GM19438 (cell line): ENCODE results near the gene NBEAL1.
"Not testable (repeated sequence)": the region's sequence is repeated elsewhere in the genome, so short reads cannot be mapped to it uniquely, and the experiment has no call there.

Experiments
- ATAC-seq: cut with Tn5 transposase; IDR thresholded peaks from one replicate; pipeline ENCODE4 v1.9.1; 2021; ENCODE audit warnings: low read depth; ENCODE audit not compliant: unreplicated experiment

NBEAL1 gene

GRCh38 chr2:203037026-203037425 lies 22.4 kb downstream of the NBEAL1 start:
- ATAC-seq, result no peak

DNA sequence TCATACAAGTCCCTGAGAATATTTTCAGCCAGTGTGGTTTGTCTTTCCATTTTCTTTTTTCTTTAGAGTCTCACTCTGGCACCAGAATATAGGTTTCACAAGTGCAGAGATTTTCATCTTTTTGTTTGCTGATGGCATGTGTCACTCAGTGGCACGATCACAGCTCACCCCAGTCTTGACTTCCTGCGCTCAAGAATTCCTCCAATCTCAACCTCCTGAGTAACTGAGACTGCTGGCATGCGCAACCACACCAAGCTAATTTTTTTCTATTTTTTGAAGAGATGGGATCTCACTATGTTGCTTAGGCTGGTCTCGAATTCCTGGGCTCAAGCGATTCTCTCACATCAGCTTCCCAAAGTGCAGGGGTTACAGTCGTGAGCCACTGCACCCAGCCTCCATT lies 23.9 kb downstream of the NBEAL1 start:
- ATAC-seq, result no peak

DNA sequence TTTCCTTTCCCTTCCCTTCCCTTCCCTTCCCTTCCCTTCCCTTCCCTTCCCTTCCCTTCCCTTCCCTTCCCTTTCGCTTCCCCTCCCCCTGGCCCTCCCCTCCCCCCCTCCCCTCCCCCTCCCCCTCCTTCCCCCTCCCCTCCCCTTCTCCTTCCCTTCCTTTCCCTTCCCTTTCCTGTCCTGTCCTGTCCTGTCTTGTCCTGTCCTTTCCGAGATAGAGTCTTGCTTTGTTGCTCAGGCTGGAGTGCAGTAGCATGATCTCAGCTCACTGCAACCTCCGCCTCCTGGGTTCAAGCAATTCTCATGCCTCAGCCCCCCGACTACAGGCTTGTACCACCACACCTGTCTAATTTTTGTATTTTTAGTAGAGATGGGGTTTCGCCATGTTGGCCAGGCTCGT lies 24.5 kb downstream of the NBEAL1 start:
- ATAC-seq, result not testable (repeated sequence)

GRCh38 chr2:203040966-203041521 lies 26.4 kb downstream of the NBEAL1 start:
- ATAC-seq, result no peak

GRCh38 chr2:203042178-203042577 lies 27.5 kb downstream of the NBEAL1 start:
- ATAC-seq, result no peak

DNA sequence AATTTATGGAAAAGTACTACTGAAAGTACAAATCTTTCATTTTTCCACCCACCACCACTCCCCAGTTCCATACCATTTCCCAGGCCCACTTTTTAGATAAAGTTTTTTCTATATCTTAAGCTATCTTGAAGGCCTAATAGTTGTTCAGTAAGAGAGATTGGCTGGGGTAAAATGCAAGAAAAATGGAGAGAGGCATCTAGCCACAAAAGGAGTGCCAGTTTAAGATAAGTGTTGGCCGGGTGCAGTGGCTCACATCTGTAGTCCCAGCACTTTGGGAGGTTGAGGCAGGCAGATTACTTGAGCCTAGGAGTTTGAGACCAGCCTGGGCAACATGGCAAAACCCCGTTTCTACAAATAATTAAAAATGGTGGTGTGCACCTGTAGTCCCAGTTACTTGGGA lies 28.6 kb downstream of the NBEAL1 start:
- ATAC-seq, result no peak

DNA sequence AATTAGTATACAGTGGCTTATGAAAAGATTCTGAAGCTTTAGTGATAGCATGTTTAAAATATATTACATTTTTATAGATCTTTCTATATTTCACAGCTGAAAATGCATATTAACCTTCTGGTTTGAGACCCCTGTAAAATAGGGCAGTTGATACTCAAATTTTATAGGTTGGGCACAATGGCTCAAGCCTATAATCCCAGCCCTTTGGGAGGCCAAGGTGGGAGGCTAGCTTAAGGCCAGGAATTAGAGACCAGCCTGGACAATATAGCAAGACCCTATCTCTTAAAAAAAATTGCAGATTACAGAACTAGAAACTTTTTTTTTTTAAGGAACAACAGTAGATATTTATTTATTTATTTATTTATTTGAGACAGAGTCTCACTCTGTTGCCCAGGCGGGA lies 31.2 kb downstream of the NBEAL1 start:
- ATAC-seq, result no peak

GRCh38 chr2:203052539-203052938 lies 37.9 kb downstream of the NBEAL1 start:
- no peak for ATAC-seq

GRCh38 chr2:203059567-203060240 lies 45.0 kb downstream of the NBEAL1 start:
- no peak for ATAC-seq

- no peak for ATAC-seq
Observed at GRCh38 chr2:203061346-203061745, 46.7 kb downstream of the NBEAL1 start.

- no peak for ATAC-seq
Observed at GRCh38 chr2:203062126-203062525, 47.5 kb downstream of the NBEAL1 start.

DNA sequence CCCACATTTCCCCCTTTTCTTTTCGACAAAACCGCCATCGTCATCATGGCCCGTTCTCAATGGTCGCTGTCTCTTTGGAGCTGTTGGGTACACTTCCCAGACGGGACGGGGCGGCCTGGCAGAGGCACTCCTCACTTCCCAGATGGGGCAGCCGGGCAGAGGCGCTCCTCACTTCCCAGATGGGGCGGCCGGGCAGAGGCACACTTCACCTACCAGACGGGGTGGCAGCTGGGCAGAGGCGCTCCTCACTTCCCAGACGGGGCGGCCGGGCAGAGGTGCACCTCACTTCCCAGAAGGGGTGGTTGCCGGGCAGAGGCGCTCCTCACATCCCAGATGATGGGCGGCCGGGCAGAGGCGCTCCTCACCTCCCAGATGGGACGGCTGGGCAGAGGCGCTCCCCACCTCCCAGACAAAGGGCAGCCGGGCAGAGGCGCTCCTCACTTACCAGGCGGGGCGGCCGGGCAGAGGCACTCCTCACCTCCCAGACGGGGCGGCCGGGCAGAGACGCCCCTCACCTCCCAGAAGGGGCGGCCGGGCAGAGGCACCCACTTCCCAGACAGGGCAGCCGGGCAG lies 51.9 kb downstream of the NBEAL1 start:
- not testable (repeated sequence) for ATAC-seq

DNA sequence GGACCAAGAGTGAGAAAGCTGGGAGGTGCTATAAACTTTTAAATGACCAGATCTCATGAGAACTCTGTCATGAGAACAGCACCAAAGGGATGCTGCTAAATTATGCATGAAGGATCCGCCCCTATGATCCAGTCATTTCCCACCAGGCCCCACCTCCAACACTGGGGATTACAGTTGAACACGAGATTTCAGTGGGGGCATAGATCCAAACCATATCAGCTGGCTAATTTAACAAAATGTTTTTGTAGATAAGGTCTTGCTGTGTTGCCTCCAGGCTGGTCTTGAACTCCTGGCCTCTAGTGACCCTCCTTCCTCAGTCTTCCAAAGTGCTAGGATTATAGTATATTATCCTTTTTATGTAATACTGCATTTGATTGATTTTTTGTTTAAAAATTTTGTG lies 56.0 kb downstream of the NBEAL1 start:
- ATAC-seq, result no peak

DNA sequence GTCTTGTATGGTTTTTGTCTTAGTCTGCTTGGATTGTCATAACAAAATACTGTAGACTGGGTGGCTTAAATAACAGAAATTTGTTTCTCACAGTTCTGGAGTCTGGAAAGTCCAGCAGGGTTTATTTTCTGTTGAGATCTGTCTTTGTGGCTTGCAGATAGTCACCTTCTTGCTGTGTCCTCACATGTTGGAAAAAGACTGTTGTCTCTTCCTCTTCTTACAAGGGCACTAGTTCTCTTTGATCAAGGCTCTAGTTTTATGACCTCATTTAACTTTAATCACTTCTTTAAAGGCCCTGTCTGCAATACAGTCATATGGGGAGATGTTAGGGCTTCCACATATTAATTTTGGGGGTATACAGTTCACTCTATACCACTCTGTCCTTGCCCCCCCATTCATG lies 56.5 kb downstream of the NBEAL1 start:
- no peak for ATAC-seq

DNA sequence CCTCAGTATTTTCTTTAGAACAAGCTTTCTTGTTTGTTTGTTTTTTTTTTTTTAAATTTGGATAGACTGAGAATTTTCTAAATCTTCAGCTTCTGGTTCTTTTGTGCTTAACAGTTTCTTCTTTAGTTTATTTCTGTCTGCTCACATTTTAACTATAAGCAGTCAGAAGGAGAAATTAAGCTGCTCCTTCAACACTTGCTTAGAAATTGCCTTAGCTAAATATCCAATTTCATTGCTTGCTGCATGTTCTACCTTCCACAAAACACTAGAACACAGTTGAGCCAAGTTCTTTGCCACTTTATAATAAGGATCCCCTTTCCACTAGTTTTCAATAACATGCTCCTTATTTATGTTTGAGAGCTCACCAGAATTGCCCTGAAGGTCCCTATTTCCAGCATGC lies 57.7 kb downstream of the NBEAL1 start:
- no peak for ATAC-seq

GRCh38 chr2:203077451-203077850 lies 62.8 kb downstream of the NBEAL1 start:
- ATAC-seq, result no peak

- ATAC-seq, result no peak
Observed at GRCh38 chr2:203080447-203081045, 65.9 kb downstream of the NBEAL1 start.

- no peak for ATAC-seq
Observed at GRCh38 chr2:203083328-203083727, 68.7 kb downstream of the NBEAL1 start.

GRCh38 chr2:203086381-203086780 lies 71.7 kb downstream of the NBEAL1 start:
- ATAC-seq, result not testable (repeated sequence)

DNA sequence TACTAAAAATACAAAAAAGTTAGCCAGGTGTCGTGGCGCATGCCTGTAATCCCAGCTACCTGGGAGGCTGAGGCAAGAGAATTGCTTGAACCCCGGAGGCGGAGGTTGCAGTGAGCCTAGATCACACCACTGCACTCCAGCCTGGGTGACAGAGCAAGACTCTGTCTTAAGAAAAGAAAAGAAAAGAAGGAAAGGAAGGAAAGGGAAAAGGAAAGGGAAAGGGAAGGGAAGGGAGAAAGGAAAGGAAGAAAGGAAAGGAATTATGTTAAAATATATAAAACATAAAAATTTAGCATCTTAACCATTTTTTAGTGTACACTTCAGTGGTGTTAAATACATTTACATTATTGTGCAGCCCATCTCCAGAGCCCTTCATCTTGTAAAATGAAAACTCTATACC lies 76.0 kb downstream of the NBEAL1 start:
- not testable (repeated sequence) for ATAC-seq

DNA sequence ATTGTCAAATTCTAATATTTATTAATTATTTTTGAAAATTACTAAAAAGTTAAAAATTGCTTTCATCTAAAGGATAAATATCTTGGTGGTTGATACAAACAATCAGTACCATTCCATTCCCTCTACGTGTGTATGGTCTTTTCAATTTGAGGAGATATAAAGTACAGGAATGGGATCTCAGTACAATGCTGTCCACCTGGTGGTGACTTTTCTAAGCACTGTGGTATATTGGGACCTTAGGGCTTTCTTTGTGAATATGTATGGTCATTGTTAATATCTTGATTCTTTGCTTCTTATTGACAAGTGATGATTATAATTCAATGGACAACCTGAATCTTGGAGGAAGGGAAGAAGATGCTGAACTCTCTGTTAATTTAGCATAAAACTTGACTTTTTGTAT lies 83.1 kb downstream of the NBEAL1 start:
- ATAC-seq, result no peak

GRCh38 chr2:203102357-203102756 lies 87.7 kb downstream of the NBEAL1 start:
- ATAC-seq, result not testable (repeated sequence)
